ENCODE results near the gene NTN4.

DNA sequence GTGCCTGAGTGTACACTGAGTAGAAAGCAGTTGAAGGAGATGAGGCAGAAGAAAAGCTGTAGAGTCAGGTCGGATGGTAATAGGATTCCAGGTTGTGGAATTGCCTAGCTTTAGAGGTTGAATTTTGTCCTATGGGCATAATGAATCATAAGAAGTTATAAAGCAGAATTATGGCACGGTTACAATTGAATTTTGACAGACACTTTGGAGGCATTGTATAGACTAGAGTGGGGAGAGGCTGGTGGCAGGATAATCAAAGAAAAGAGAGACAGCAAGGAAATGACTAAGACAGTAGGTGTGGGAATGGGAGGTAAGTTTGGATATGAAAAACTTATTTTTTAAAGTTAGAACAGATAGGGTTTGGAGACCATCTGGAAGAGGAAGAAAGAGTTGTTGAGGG, 102.6 kb downstream of the NTN4 start:
- no peak for TF ChIP-seq EZH2 (IDR thresholded peaks at IDR 0.05; ENCODE audit: insufficient read depth, poor library complexity, severe bottlenecking)
- no peak for TF ChIP-seq EZH2phosphoT487 (IDR thresholded peaks at IDR 0.05; ENCODE audit: insufficient read depth, low read depth)
